ENCODE data around the gene CAPNS1.

The CAPNS1 gene

DNA sequence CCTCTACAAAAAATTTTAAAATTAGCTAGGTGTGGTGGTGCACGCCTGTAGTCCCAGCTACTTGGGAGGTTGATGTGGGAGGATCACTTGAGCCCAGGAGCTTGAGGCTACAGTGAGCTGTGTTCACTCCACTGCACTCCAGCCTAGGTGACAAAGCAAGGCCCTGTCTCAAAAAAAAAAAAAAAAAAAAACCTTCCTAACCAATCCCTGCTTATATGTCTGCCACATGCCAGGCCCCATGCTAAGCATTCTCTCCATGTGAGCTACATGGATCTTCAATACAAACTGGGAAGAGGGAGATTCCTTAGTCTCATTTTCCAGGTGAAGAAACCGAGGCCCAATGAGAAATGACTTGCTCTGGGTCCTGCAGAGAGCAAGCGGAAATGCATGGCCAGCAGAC is 31.2 kb upstream of the CAPNS1 start:
- TF ChIP-seq GATA2 (IDR thresholded peaks at IDR 0.05; ENCODE audit: low read depth, low read length) (no peak), GATA3 (IDR thresholded peaks at IDR 0.05; ENCODE audit: low read depth, low read length) (no peak)

DNA sequence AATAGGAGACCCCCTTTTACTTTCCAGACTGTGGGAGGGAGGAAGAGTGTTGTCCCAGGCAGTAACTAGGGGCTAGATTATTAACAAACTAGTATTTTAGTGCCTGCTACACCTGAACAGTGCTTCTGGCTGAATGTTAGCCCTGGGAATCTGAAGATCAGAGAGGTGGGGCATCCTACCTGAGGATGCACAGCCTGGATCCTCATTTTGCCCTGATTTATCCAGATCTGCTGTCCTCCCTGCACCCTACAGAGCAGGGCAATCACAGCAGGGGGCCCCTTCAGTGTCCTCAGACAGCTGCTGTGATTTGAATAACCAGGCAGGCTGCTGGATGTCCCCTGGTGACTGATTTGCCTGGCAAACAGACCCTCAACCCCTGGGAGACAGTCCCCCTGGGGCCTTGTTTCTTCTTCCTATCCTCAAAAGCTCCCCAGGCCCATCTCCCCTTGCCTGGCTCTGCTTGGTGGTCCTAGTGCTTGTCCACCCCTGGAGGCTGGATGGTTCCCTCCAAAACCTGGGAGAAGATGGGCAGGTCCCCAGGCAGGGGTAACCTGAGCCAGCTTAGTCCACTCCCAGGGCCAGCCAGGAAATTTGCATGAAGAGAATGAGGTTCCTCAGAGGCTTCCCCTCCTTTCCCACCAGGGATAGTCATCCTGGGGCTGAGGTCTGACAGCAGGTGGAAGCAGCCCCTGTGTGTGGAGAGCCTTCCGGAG is 29.2 kb upstream of the CAPNS1 start, which contains the start of gene OVOL3:
OVOL3 (plus strand) TSS at position 657 of the 713 bp plus-strand sequence. CDS start 60 bp downstream, outside the sequence.
- TF ChIP-seq GATA2 (IDR thresholded peaks at IDR 0.05; ENCODE audit: low read depth, low read length) (no peak), GATA3 (IDR thresholded peaks at IDR 0.05; ENCODE audit: low read depth, low read length) (no peak)

DNA sequence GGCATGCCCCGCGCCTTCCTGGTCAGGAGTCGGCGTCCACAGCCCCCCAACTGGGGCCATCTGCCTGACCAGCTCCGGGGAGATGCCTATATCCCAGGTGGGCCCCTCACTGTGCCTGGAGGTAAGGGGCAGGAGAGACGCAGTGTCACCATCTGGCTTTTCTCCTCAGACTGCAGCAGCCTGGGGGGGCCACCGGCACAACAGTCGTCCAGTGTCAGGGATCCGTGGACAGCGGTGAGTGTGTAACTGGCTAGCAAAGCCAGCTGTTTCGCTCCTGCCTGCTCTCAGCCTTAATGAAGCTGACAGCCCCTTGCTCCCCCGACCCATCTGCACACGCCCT is 28.7 kb upstream of the CAPNS1 start:
- TF ChIP-seq GATA2 (IDR thresholded peaks at IDR 0.05; ENCODE audit: low read depth, low read length) (no peak), GATA3 (IDR thresholded peaks at IDR 0.05; ENCODE audit: low read depth, low read length) (no peak)

DNA sequence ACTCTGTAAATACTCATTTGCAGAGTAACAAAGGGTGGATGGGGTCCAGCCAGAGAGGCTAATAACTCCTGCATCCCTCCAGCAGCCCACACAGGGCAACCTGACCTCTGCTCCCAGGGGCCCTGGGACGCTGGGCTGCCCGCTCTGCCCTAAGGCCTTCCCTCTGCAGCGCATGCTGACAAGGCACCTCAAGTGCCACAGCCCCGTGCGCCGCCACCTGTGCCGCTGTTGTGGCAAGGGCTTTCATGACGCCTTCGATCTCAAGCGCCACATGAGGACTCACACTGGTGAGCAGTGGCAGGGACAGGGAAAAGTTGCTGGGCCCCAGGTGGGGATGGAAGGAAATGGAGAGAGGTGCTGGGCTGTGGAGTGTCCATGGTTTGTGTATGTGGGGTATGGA is 27.2 kb upstream of the CAPNS1 start:
- no peak for TF ChIP-seq GATA2 (IDR thresholded peaks at IDR 0.05; ENCODE audit: low read depth, low read length)
- TF ChIP-seq GATA3 (IDR thresholded peaks at IDR 0.05; ENCODE audit: low read depth, low read length): no peak

DNA sequence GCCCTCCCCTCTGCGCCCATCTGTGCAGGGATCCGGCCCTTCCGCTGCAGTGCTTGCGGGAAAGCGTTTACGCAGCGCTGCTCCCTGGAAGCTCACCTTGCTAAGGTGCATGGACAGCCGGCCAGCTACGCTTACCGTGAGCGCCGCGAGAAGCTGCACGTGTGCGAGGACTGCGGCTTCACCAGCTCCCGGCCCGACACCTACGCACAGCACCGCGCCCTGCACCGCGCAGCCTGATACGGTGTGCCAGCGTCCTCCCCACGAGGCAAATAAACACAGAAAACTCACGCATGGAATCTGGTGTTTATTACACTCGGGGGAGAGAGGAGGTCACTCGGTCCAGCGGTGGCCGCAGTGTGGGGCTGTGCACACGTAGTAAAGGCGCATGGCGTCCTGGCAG is 26.4 kb upstream of the CAPNS1 start:
- TF ChIP-seq GATA2 (IDR thresholded peaks at IDR 0.05; ENCODE audit: low read depth, low read length): no peak
- TF ChIP-seq GATA3 (IDR thresholded peaks at IDR 0.05; ENCODE audit: low read depth, low read length): no peak

DNA sequence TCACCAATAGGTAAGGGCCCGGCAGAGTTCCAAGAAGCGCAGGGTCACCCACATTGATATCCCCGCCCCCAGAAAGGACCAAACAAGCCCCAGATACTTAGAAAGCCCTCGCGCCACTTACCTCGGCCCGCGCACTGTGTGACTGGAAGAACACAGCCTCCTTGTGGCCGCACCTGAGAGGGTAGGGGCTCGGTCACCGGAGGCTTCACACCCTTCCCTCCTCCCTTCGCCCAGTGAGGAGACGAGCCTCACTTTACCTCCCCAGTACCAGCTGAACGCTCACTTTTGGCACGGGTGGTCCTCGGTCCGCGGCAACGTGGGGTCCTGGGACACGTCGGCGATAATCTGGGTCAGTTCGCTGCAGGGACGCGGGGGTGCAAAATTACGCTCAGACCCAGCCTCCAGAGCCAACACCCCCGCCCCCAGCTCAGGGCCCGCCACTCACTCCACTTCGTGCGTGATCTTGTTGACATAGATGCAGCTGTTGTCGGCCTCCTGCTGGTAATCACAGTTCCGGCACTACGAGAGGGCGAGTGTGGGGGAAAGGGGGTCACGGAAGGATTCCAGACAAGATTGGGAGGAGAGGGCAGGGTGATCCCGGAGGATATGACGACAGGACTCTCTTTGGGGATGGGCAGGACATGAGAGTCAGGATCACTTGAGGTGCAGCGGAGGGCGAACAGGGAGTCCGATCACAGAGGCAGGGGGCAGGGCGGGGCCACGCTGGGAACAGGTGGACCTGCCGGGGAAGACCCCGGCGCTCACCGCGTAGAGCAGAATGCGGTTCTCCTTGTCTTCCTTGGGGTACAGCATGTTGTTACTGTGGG is 25.8 kb upstream of the CAPNS1 start:
- no peak for TF ChIP-seq GATA2 (IDR thresholded peaks at IDR 0.05; ENCODE audit: low read depth, low read length)
- TF ChIP-seq GATA3 (IDR thresholded peaks at IDR 0.05; ENCODE audit: low read depth, low read length): no peak

DNA sequence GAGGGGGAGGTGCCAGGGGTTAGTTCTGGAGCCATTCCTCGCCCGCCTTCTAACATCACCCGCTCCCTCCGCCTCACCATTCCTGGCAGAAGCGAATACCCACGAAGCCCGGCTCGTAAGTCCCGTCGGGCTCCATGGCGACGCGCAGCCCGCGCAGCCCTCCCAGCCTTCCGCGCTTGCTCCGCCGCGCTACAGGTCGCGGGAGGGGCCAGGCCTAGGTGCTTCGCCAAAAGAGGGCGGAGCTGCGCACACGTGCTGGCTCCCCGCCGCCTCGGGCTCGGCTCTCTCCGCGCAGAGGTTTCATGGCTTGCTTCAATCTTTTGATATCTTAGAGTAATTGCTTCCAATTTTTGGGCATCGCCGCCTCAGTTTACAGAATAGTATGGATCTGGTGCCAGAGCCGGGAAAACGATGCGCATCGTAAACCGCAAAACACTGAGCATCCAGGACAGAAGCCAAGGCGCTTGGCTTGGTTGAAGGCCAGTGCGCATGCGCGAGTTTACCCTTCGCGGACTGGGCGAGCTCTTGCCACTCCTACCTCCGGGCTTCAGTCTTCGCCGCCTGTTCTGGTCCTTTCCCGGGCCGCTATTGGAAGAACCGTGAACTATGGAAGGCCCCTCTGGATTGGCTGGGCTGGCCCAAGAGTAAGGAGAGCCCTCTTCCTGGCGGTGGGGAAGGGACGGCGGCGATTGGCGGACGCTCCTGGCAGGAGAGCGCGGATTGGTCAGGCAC is 25.0 kb upstream of the CAPNS1 start, which contains the start of gene POLR2I:
POLR2I (minus strand) TSS at position 155 of the 732 bp plus-strand sequence; CDS start at position 136, 19 bp downstream.
- TF ChIP-seq GATA2 (IDR thresholded peaks at IDR 0.05; ENCODE audit: low read depth, low read length) (no peak), GATA3 (IDR thresholded peaks at IDR 0.05; ENCODE audit: low read depth, low read length) (no peak)

DNA sequence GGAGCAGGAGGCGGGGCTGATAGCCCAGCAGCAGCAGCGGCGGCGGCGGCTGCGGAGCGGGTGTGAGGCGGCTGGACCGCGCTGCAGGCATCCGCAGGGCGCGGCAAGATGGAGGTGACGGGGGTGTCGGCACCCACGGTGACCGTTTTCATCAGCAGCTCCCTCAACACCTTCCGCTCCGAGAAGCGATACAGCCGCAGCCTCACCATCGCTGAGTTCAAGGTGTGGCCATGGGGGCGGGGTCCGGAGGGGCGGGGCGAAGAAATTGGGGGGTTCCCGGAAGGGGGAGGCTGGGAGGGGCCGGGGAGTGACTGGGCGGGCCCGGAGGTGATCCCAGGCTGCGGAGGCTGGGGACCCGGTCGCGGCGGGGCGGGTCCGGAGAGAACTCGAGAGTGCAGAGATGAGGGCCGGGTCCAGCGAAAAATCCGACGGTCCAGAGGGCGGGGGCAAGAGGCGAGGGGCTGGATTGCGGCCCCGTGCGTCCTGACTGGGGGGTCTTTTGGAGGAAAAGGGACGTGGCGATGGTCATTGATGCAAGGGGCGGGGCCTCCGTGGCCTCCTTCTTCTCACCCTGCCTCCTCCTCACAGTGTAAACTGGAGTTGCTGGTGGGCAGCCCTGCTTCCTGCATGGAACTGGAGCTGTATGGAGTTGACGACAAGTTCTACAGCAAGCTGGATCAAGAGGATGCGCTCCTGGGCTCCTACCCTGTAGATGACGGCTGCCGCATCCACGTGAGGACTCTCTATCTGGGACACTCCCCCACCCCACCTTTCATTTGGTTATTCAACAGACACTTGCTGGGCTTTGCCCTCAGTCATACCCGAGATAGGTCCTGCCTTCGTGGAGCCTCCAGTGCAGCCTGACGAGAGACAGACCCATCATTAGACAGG is 24.2 kb upstream of the CAPNS1 start, which contains the start of gene TBCB:
TBCB (plus strand) TSS at position 16 of the 891 bp plus-strand sequence; CDS start at position 109, 93 bp downstream.
- TF ChIP-seq GATA3 (IDR thresholded peaks at IDR 0.05; ENCODE audit: low read depth, low read length) (no peak), GATA2 (IDR thresholded peaks at IDR 0.05; ENCODE audit: low read depth, low read length) (no peak)

DNA sequence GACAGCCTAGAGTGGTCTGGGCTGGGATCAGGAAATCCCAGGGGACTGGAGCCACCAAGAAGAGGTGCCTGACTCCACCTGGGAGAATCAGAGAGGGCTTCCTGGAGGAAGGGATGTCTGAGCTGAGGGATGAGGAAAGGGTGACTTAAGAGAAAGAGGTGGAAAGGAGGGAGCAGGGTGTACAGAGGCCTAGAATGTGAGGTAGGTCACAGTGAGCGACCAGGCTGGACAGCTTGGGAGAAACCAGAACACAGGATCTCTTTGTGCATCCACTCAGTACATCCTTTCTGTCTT is 23.6 kb upstream of the CAPNS1 start:
- TF ChIP-seq GATA2 (IDR thresholded peaks at IDR 0.05; ENCODE audit: low read depth, low read length) (no peak), GATA3 (IDR thresholded peaks at IDR 0.05; ENCODE audit: low read depth, low read length) (no peak)

DNA sequence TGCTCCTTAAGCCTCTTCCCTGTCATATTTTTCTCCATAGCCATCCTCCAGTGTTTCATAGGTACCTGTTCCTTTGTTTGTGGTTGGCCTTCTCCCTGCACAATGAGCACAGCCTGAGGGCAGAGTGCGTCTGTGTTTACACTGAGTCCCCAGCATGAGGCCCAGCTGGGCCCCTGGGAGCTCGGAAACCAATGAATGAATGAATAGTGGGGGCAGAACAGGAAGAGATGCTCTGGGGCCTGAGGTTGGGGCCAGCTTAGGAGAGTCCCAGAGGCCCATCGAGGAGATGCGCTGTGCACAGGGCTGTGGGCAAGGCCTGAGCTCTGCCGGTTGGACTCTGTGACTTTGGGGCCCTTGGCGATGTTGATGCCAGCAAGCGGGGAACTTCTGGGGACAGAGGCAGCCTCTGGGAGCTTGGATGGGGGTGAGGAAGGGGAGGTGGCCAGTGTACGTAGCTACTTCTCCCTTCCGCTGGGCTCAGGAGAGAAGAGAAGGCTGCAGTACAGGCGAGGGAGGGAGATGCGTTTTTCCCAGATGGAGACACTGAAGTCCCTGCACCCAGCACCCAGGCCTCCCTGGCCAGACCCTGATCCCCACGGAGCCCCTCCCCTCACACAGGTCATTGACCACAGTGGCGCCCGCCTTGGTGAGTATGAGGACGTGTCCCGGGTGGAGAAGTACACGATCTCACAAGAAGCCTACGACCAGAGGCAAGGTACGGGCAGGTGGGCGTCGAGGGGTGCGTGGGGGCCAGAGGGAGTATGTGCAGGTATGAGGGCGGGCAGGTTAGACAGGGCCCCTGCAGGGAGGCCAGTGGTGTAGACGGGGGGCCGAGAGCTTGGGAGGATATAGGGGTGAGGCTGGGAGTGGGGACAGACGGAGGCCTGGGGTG is 19.5 kb upstream of the CAPNS1 start:
- TF ChIP-seq GATA2 (IDR thresholded peaks at IDR 0.05; ENCODE audit: low read depth, low read length) (no peak), GATA3 (IDR thresholded peaks at IDR 0.05; ENCODE audit: low read depth, low read length) (no peak)

DNA sequence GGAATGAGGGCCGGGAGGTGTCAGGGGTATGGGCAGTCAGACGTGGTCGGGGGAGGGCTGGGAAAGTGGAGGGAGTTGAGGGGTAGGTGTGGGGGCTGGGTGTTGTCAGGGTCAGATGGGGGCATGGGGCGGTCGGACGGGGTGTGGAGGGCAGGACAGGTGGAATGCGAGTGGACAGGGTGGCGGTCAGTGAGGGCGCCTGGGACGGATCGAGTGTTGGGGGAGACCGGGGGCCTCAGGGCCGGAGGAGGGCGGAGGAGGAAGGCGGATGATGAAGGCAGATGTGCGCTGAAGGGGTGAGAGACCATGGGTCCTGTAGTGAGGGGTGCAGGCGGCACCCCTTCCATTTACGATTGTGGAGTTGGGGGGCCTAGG is 18.9 kb upstream of the CAPNS1 start:
- TF ChIP-seq GATA2 (IDR thresholded peaks at IDR 0.05; ENCODE audit: low read depth, low read length): no peak
- TF ChIP-seq GATA3 (IDR thresholded peaks at IDR 0.05; ENCODE audit: low read depth, low read length): no peak

DNA sequence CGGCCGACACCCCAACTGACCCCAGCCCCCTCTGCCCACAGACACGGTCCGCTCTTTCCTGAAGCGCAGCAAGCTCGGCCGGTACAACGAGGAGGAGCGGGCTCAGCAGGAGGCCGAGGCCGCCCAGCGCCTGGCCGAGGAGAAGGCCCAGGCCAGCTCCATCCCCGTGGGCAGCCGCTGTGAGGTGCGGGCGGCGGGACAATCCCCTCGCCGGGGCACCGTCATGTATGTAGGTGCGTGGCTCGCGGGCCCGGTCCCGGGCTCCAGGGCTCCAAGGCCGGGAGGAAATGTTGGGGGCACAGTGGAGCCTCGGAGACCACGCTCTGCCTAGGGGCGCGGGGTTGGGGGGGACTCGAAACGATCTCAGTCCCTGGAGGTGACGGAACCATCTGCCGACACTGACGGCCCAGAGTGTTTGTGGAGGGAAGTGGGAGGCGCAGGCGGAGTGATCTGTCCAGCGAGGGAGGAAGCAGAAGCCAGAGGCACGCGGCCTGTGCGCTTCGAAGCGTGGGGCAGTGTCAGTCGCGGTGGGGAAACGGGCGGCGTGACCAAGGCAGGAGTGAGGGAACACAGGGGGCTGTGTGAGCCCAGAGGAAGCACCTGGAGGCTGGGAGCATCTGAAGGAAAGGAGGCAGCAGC is 18.3 kb upstream of the CAPNS1 start:
- TF ChIP-seq GATA3 (IDR thresholded peaks at IDR 0.05; ENCODE audit: low read depth, low read length) (no peak), GATA2 (IDR thresholded peaks at IDR 0.05; ENCODE audit: low read depth, low read length) (no peak)

Data from SH-SY5Y (cell line).